GM18499 (cell line): Measurements from ENCODE around the gene BCL2L2.
"Not testable (repeated sequence)": the region's sequence is repeated elsewhere in the genome, so short reads cannot be mapped to it uniquely, and the experiment has no call there.

Experiments used
- ATAC-seq: cut with Tn5 transposase; IDR thresholded peaks from one replicate; pipeline ENCODE4 v1.9.1; 2021; ENCODE audit warnings: moderate number of reproducible peaks; ENCODE audit not compliant: insufficient read depth, unreplicated experiment

The BCL2L2 gene

DNA sequence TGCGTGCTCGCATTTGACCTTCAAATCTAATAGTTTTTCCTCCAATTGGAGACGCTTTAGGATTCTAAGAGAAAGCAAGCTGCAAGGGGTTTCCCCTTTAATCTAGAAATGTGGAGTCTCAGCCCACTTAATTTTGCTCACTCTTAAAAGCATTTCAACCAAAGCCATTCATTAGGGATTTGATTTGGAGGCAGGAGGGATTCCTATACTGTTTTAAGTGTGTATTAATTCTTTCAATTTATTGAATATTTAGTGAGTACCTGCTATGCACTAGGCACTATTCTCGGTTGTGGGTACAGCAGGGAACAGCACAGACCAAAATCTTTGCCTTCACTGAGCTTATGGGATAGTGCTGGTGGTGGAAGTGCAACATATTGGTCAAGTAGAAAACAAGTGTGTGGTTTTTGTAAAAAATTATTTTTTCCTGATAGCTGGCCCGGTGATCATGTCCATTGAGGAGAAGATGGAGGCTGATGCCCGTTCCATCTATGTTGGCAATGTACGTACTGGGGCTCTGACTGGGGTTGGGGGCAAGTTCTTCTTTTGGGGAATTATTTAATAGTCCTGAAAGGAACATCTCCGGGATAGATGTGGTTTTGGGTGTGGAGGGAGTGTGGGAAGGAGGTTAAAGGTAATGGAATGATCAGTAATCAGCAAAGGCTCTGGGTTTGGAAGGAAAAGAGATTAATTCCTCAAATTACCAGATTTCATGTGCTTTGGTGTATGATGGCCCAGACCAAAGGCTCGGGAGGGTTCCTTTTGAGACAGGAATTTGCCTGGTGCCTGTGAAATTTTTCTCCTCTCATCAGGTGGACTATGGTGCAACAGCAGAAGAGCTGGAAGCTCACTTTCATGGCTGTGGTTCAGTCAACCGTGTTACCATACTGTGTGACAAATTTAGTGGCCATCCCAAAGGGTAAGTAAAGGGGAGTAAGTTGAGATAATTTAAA lies 16.2 kb downstream of the BCL2L2 start:
- ATAC-seq = no peak

DNA sequence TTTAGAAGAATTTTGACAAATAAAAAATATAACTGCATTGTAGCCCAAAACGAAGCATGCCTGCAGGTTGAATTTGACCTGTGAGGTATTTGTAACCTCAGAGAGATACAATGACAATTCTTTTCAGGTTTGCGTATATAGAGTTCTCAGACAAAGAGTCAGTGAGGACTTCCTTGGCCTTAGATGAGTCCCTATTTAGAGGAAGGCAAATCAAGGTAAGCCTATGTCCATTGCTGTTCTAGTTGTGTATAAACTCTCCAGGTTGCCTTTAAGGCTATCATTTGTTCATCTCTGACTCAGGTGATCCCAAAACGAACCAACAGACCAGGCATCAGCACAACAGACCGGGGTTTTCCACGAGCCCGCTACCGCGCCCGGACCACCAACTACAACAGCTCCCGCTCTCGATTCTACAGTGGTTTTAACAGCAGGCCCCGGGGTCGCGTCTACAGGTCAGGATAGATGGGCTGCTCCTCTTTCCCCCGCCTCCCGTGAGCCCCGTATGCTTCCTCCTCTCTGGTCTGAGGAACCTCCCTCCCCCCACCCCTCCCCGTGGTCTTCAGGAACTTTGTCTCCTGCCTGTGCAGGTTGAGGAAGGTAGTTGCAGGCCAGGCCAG lies 17.3 kb downstream of the BCL2L2 start:
- ATAC-seq = no peak

DNA sequence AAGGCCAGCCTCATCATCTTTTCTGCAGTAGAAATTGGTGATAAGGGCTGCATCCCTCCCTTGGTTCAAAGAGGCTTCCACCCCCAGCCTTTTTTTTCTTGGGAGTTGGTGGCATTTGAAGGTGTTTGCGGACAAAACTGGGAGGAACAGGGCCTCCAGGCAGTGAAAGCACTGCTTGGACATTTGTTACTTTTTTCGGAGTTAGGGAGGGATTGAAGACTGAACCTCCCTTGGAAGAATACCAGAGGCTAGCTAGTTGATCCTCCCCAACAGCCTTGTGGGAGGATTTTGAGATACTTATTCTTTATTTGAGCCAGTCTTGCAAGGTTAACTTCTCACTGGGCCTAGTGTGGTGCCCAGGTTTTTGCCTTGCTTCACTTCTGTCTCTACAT lies 17.8 kb downstream of the BCL2L2 start:
- no peak for ATAC-seq

DNA sequence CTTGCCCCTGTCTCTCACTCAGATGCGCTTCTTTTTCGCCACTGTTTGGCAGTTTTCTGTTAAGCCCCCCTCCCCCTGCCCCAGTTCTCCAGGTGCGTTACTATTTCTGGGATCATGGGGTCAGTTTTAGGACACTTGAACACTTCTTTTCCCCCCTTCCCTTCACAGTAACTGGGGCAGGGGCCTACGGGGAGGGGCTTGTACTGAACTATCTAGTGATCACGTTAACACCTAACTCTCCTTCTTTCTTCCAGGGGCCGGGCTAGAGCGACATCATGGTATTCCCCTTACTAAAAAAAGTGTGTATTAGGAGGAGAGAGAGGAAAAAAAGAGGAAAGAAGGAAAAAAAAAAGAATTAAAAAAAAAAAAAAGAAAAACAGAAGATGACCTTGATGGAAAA lies 18.4 kb downstream of the BCL2L2 start:
- no peak for ATAC-seq

DNA sequence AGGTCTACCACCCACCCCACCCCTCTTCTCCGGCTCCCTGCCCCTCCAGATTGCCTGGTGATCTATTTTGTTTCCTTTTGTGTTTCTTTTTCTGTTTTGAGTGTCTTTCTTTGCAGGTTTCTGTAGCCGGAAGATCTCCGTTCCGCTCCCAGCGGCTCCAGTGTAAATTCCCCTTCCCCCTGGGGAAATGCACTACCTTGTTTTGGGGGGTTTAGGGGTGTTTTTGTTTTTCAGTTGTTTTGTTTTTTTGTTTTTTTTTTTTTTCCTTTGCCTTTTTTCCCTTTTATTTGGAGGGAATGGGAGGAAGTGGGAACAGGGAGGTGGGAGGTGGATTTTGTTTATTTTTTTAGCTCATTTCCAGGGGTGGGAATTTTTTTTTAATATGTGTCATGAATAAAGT lies 19.1 kb downstream of the BCL2L2 start:
- not testable (repeated sequence) for ATAC-seq

DNA sequence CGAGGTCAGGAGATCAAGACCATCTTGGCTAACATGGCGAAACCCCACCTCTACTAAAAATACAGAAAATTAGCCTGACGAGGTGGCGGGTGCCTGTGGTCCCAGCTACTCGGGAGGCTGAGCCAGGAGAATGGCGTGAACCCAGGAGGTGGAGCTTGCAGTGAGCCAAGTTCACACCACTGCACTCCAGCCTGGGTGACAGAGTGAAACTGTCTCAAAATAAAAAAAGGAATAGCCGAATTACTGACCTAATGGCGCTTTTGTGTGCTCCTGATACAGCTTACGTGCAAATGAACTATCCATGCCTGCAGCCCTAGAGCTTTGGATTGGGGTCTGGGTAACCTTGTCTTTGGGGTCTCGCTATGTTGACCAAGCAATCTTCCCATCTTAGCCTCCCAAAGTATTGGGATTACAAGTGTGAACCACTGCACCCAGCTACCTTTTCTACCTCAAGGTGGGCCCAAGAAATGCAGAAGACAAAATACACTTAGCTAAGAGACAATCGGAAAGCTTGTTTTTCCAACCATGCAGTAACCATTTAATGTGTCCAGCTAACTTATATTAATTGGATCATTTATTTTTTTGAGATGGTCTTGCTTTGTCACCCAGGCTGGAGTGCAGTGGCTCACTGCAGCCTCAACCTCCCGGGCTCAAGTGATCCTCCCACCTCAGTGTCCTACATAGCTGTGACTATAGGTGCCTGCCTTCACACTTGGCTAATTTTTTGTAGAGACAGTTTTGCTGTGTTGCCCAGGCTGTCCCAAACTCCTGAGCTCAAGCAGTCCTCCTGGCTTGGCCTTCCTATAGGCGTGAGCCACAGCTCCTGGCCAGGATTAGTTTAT lies 20.1 kb downstream of the BCL2L2 start:
- no peak for ATAC-seq

DNA sequence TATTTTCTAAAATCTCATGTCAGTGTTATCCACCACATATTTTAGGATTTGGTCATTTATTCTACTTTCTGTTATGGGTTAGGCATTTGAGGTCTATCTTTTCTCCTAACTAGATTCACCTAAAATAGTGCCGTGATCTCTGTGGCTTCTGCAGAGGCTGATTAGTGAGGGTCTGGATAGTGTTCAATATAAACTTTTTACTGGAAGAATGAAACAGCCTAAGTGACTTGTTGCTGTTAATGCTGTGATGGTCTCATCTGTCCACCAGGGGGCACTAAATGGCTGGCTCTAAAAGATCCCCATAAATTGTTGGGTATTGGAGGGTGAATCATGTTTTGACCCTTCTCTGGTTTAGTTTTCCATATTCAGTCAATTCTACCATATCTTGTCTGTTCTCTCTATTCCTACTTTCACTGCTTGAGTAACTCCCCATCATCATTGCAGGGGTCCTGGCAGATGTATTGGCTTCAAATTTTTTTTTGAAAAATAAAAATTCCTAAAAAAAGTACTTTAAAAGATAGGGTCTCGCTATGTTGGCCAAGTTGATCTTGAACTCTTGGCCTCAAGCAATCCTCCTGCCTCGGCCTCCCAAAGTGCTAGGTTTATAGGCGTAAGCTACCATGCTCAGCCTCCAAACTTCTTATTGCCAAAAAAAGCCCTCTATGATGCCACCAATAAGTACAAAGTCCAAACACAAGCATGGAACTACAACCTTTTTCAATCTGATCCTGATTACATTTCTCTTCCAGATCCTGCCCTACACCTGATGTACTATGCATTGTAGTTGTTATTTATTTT lies 21.5 kb downstream of the BCL2L2 start:
- ATAC-seq = no peak

DNA sequence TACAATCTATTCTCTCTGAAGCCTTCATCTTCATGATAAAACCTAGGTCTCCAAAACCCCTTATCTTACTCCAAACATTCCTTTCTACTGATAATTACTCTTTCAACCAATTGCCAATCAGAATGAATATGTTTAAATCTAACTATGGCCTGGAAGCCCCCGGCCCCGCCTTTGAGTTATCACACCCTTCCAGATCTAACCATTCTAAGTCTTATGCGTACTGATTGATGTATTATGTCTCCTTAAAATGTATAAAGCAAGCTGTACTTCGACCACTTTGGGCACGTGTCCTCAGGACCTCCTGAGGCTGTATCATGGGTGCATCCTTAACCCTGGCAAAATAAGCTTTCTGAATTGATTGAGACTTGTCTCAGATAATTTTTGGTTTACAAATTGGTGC lies 29.0 kb downstream of the BCL2L2 start:
- ATAC-seq = no peak

DNA sequence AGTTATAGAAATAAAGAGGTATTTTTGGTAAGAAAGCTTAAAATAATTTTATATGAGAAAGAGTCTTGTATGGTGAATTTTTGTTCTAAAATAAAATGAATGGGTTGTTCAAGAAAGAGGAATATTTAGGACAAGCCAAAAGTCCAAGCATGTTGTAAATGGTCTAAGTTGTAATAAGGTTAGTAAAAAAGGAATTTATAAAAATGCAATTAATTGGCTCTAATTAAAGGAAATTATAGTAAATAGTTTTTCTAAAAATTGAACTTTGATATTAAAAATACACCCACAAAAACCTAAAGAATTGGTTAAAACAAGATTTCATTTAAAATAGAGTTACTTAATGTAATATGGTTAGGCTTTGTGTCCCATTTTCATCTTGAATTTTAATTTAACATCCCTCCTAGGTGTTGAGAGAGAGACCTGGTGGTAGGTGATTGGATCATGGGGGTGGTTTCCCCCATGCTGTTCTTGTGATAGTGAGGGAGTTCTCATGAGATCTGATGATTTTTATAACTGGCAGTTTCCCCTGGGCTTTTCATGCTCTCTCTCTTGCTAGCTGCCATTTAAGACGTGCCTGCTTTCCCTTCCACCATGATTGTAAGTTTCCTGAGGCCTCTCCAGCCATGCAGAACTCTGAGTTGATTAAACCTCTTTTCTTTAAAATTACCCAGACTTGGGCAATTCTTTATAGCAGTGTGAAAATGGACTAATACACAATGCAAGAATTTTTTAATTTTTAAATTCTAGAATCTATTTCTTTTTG lies 33.1 kb downstream of the BCL2L2 start:
- no peak for ATAC-seq

DNA sequence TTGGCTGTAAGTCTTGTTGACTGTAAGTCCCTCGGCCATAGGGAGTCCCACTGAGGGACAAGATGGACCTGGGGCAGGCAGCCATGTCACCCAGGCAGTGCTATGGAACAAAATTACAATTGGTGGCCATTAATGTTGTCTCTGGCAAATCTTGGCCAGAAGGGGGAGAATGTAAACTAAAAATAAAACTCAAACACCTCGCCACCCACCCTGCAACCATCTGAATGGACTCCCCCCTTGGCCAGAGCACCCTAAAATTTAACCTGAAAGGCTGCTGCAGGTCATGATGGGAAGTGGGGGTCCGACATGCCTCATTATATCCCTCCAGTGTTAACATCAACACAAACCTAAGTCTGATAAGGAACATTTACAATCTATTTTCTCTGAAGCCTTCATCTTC lies 37.8 kb downstream of the BCL2L2 start:
- no peak for ATAC-seq

DNA sequence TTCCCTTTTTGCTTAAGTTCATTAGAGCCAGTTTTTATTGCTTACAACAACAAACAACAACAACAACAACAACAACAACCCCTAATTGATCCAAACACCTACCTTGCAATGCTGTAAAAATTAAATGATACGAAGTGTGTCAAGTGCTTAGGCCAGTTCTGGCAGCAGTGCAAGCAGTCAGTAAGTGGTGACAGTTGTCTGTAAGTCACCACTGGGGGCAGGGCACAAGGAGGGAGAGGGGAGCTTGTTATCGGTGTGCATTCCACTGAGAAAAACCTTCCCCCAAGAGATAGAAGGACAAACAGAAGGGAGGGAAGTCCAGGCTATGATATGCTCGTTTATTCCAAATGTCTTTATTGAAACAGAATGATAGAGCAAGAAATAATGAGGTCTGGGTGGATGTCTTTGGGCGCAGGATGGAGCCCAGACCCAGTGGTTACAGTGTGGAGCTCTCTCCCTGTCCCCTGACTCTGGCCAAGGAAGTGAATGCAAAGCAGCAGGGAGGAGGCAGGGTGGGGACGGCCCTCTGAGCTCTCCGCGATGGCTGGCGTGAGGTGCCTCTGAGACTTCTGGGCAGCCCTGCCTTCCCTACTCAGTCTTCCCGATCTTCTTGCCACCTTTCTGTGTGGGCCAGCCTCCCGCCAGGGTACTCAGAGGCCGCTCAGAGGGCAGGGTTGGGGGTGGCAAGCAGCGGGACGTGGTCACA lies 39.5 kb downstream of the BCL2L2 start:
- no peak for ATAC-seq

DNA sequence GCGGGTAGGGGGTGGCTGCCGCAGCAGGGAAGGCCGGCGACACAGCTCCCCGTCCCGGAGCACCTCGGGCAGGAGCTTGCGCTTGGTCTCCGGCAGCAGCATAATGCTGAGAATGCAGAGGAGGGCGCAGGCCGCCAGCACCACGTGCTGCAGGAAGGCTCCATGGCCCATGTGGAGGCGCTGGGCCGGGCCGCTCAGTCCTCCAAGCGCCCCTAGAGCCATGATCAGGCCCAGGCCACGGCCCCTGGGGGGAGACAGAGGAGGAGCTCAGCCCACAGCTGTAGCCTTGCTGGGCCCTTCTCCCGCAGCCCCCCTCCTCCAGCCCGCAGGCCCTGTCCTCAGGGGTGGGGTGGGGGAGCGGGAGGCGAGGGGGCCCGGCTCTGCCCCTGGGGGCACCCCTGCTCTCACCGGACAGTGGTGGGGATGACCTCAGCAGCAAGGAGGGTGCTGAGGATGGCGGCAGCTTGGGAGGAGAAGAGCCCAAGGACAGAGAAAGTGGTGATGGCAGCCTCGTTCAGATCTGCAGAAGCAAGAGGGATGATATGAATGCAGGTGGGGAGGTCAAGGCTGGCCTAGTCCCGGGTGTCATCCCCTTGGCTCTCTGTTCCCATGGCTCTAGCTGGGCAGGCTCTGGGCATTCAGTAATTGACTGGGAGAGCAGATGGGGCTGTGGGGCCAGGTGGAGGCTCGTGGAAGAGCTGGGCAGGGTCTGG lies 40.2 kb downstream of the BCL2L2 start:
- ATAC-seq = no peak

DNA sequence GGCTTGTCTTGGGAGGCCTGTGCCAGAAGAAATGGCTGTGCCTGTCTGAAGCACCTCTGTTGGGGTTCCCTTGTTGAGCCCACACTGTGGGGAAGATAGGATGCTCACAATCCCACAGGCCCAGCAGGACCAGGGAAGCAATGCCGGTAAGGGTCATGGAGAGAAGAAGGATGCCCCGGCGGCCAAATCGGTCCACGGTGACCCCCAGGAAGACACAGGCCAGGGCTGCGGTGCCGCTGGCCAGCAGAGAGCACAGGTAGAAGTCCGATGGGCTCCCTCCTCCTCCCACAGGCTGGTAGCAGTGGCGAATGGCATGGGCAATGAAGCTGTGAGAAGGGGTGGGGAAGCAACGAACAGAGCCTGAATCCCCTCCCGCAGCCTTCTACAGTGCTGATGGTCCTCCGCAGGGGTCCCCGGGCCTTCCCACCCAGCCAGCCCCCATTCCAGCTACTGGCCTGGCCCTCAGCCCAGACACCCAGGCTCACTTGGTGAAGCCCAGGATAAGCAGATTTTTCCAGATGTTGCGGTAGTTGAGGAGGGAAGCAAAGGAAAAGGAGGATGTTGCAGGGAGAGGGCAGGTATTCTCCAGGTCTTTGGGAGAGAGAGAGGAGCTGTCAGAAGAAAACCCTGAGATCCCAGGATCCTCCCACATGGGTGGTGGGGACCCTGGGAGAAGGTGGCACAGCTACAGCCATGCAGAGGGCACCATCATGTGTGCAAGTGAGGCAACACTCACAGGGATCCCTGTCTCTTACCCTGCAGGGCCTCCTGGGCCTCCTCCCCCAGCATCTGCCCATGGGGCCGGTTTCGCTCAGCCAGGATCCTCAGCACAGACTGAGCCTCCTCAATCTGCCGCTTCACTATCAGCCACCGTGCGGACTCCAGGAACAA lies 41.0 kb downstream of the BCL2L2 start:
- no peak for ATAC-seq

DNA sequence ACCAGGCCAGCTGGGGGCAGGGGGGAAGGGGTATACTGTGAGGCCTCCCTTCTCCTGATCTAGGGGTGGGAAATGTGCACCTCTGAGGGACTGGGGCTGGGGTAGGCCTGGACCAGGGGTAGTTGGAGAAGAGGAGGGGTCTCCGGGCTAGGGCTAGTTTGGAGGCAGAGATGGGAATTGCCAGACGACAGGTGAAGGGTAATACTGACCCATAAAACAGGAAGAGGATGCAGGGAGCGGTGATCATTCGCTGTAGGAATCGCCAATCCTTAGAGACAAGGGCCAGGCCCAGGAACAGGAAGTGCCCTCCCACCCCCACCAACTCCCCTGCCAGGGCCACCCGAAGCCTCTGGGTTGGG lies 41.6 kb downstream of the BCL2L2 start:
- ATAC-seq = no peak

DNA sequence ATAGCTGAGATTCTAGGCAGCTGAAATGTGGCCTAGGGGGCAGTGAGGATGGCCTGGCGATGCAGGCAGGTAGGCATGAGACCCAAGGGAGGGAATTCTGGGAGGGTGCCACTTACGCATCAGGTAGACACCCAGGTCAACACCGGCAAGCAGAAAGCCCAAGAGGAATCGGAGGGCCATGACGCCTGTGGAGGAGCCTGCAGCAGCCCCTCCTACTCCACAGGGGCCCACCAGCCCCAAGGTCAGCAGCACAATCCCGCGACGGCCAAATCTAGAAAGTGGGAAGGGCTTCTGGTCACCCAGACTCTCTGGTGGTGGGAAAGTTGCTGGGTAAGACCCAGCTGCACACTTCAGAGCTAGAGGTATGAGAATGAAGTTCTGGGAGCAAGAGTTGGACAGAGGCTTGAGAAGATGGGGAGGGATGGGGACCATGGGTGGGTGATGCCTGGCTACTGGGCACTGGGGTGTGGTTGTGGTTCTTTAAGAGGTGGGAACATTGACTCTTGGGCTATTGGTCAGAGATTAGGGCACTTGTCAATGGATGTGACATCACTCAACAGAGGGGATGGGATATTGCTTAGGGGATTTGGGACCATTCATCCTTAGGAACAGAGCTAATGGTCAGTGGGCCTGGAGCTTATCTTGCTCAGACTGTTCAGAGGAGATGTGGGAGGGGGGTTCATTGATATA lies 42.7 kb downstream of the BCL2L2 start:
- ATAC-seq = no peak

DNA sequence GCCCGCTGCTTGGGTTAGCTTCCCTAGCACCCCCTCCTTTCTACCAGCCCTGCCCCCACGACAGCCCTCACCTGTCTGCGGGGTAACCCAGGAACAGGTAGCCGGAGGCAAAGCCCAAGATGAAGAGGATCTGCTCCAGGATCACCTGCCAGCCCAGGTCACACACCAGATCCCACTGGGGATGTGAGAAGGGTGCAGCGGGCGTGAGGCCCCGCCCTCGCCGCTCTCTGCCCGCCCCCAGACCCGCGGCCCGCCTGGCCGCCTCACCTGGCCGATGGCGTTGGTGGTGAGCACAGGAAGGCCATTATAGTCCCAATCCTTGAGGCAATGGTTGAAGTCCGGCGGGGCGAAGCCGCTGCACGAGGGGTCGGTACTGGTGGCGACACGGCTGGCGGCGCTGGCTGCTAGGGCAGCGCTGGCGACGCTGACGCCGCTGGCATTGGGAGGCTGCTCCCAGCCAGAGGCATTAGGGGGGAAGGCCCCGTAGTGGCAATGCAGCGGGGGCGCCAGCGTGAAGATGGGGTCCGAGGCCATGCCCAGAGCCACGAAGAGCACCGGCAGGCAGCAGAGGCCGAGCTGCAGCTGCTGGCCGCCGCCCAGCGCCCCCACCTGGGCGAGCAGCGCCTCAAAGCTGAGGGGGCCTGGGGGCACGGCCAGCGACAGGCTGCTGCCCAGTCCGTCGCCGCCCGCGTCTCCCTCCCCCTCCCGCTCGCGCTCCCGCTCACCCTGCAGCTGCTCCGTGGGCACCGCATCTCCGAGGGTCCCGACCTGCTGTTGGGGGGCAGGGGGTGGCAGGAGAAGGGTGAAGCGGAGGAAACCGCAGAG lies 45.3 kb downstream of the BCL2L2 start:
- ATAC-seq = no peak
